Loucy (cell line): ENCODE data around the gene LHFPL4.

Source experiments
- H2AFZ ChIP-seq: fragments of 200-600 bp; sonication (generic); 2 replicates; pipeline ENCODE4 v1.6.0; 2016; ENCODE audit warnings: antibody characterized with exemption, mild to moderate bottlenecking, low read length, moderate library complexity
- H3F3A ChIP-seq: fragments of 200-600 bp; 2 replicates; pipeline ENCODE4 v1.6.0; 2016; ENCODE audit warnings: antibody characterized with exemption, low read depth, mild to moderate bottlenecking
- H3K27me3 ChIP-seq: fragments of 200-600 bp; sonication (generic); 2 replicates; pipeline ENCODE4 v1.6.1; 2014; ENCODE audit warnings: low read length, mild to moderate bottlenecking; ENCODE audit not compliant: insufficient read depth, poor library complexity, severe bottlenecking
- H3K36me3 ChIP-seq: fragments of 200-600 bp; sonication (generic); 2 replicates; pipeline ENCODE4 v1.6.1; 2016; ENCODE audit warnings: low read length; ENCODE audit not compliant: insufficient read depth
- H3K4me1 ChIP-seq: fragments of 200-600 bp; sonication (generic); 2 replicates; pipeline ENCODE4 v1.5.1; 2014; ENCODE audit warnings: low read length, mild to moderate bottlenecking; ENCODE audit not compliant: insufficient read depth, poor library complexity, severe bottlenecking
- H3K4me2 ChIP-seq: fragments of 200-600 bp; sonication (generic); 2 replicates; pipeline ENCODE4 v1.6.0; 2014; ENCODE audit warnings: antibody characterized with exemption, low read length, low read depth, mild to moderate bottlenecking; ENCODE audit not compliant: poor library complexity, severe bottlenecking
- H3K4me3 ChIP-seq: fragments of 200-600 bp; sonication (generic); 2 replicates; pipeline ENCODE4 v1.5.1; 2014; ENCODE audit warnings: low read length, mild to moderate bottlenecking, mixed read lengths; ENCODE audit not compliant: poor library complexity, severe bottlenecking
- H3K79me2 ChIP-seq: fragments of 200-600 bp; sonication (generic); 2 replicates; pipeline ENCODE4 v1.6.1; 2014; ENCODE audit warnings: low read length; ENCODE audit not compliant: insufficient read depth
- H3K9ac ChIP-seq: fragments of 200-600 bp; sonication (generic); 2 replicates; pipeline ENCODE4 v1.6.0; 2014; ENCODE audit warnings: mild to moderate bottlenecking, low read depth, low read length, moderate library complexity; ENCODE audit not compliant: poor library complexity, severe bottlenecking
- H3K9me2 ChIP-seq: fragments of 200-600 bp; sonication (generic); replicated peaks from 2 replicates; pipeline ENCODE4 v1.6.1; 2016; ENCODE audit warnings: low read depth, low read length, mixed read lengths
- H3K9me3 ChIP-seq: fragments of 200-600 bp; sonication (generic); 2 replicates; pipeline ENCODE4 v1.6.1; 2014; ENCODE audit warnings: mild to moderate bottlenecking, antibody characterized with exemption, low read length, low read depth; ENCODE audit not compliant: insufficient read depth
- H4K20me1 ChIP-seq: fragments of 200-600 bp; sonication (generic); 2 replicates; pipeline ENCODE4 v1.6.0; 2014; ENCODE audit warnings: antibody characterized with exemption, low read length, mild to moderate bottlenecking; ENCODE audit not compliant: insufficient read depth, poor library complexity, severe bottlenecking
- EZH2phosphoT487 ChIP-seq: fragments of 200-600 bp; IDR thresholded peaks from 2 replicates; pipeline ENCODE4 v1.6.1; 2018; ENCODE audit warnings: antibody characterized with exemption, mild to moderate bottlenecking, moderate library complexity, borderline replicate concordance
- TF ChIP-seq, protein P1 (sequence below): fragments of 200-600 bp; sonication (generic); conservative IDR thresholded peaks from 2 replicates; pipeline ENCODE4 v1.5.1; 2014; ENCODE audit warnings: mild to moderate bottlenecking, antibody characterized with exemption, low read length

The LHFPL4 gene

DNA sequence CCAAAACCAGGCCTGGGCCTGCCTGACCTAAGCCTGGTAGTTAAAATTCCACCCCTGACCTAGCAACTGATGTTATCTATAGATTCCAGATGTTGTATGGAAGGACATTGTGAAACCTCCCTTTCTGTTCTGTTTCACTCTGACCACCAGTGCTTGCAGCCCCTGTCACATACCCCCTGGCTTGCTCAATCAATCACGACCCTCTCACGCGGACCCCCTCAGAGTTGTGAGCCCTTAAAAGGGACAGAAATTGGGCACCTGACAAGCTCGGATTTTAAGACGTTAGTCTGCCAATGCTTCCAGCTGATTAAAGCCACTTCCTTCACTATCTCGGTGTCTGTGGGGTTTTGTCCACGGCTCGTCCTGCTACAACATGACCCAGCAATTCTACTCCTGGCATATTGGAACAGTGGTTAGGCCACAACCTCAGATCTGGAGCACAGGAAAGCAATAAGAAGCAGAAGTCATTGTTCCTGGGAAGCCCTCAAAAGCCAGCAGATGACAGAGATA, 36.7 kb upstream of the LHFPL4 start:
- Histone ChIP-seq H3K9me3 (no peaks in the 10 kb centered on the region), H3K4me1 (peaks cover 8% of the 10 kb centered on the region), H3K36me3 (no peaks in the 10 kb centered on the region), H3K4me3 (no peak overlapping the region), H4K20me1 (no peaks in the 10 kb centered on the region), H3K9me2 (no peaks in the 10 kb centered on the region), H3K4me2 (no peak overlapping the region), H3K27me3 (no peaks in the 10 kb centered on the region), H3K79me2 (no peaks in the 10 kb centered on the region), H2AFZ (no peak overlapping the region), H3K9ac (no peak overlapping the region), H3F3A (no peaks in the 10 kb centered on the region)
- TF ChIP-seq EZH2phosphoT487: no peak
- TF ChIP-seq, protein P1, sequence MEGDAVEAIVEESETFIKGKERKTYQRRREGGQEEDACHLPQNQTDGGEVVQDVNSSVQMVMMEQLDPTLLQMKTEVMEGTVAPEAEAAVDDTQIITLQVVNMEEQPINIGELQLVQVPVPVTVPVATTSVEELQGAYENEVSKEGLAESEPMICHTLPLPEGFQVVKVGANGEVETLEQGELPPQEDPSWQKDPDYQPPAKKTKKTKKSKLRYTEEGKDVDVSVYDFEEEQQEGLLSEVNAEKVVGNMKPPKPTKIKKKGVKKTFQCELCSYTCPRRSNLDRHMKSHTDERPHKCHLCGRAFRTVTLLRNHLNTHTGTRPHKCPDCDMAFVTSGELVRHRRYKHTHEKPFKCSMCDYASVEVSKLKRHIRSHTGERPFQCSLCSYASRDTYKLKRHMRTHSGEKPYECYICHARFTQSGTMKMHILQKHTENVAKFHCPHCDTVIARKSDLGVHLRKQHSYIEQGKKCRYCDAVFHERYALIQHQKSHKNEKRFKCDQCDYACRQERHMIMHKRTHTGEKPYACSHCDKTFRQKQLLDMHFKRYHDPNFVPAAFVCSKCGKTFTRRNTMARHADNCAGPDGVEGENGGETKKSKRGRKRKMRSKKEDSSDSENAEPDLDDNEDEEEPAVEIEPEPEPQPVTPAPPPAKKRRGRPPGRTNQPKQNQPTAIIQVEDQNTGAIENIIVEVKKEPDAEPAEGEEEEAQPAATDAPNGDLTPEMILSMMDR: no peak

DNA sequence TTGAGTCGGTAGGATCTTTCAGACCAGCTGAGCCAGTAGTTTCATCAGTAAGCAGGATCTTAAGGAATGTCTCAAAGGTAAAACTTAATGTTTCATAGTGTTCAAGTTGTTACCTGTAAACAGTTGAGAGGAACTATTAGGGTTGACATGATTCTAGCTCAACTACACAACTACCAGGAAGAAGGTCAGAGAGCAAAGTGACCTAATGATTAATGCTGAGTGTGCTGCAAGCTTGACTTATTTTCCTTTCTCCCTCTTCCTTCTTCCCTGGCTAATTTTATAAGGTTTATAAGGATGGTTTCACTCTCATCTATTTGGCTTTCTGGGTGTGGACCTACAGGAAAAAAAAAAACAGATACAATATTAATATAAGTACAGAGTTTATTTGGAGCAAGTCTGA, 30.2 kb upstream of the LHFPL4 start:
- Histone ChIP-seq H3K4me2 (no peak overlapping the region), H3K4me1 (no peaks in the 10 kb centered on the region), H2AFZ (no peak overlapping the region), H3K36me3 (no peaks in the 10 kb centered on the region), H3K79me2 (no peaks in the 10 kb centered on the region), H4K20me1 (no peaks in the 10 kb centered on the region), H3K9me3 (no peaks in the 10 kb centered on the region), H3K9me2 (no peaks in the 10 kb centered on the region), H3K9ac (no peak overlapping the region), H3K4me3 (no peak overlapping the region), H3K27me3 (no peaks in the 10 kb centered on the region), H3F3A (no peaks in the 10 kb centered on the region)
- no peak for TF ChIP-seq EZH2phosphoT487
- TF ChIP-seq, protein P1: no peak

DNA sequence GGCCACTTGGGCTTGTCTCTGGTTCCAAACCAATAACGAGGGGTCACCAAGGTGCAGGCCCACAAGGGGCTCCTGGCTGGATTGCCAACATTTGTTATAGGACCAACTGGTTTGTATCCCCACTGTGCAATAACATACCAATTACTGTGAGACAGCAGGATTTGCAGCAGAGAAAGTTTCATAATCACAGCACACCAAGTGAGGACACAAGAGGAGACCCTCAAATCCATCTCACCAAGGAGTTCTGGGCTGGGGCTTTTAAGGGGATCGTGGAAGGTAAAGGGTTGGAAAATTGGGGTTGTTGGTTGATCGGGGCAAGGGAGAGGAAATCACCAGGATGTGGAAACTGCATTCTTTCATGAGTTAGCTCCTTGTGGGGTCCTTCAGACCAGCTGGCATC, 29.7 kb upstream of the LHFPL4 start:
- H3K79me2 ChIP-seq: no peaks in the 10 kb centered on the region
- TF ChIP-seq, protein P1: no peak
- no peak for TF ChIP-seq EZH2phosphoT487
- H3K9me2 ChIP-seq: no peaks in the 10 kb centered on the region
- H3F3A ChIP-seq: no peaks in the 10 kb centered on the region
- no peak overlapping the region for H2AFZ ChIP-seq
- no peaks in the 10 kb centered on the region for H3K4me1 ChIP-seq
- no peaks in the 10 kb centered on the region for H3K9me3 ChIP-seq
- H3K36me3 ChIP-seq: no peaks in the 10 kb centered on the region
- no peaks in the 10 kb centered on the region for H3K27me3 ChIP-seq
- H3K9ac ChIP-seq: no peak overlapping the region
- H4K20me1 ChIP-seq: no peaks in the 10 kb centered on the region
- no peak overlapping the region for H3K4me3 ChIP-seq
- H3K4me2 ChIP-seq: no peak overlapping the region
